HEK293 (cell line): Measurements from ENCODE around the gene KCNRG.
A peak's percentile ranks its signal among the peaks of the same experiment; 100 is the strongest.

Source experiments
- CTCF ChIA-PET: fragments of 350-600 bp; formaldehyde crosslinking; extraction: SDS; loops from one replicate; lab custom pipeline; 2021; ENCODE audit warnings: antibody characterized with exemption; lab: Yijun Ruan, JAX
- POLR2A ChIA-PET: fragments of 300-600 bp; formaldehyde crosslinking; extraction: SDS; loops from one replicate; lab custom pipeline; 2020; ENCODE audit warnings: antibody characterized with exemption, inconsistent platforms; lab: Yijun Ruan, JAX
- H3K27ac ChIP-seq: fragments of 200-500 bp; sonication (Bioruptor generic); 2 replicates; pipeline ENCODE4 v1.5.1; 2014; ENCODE audit warnings: low read depth, low read length, control low read depth, inconsistent platforms; ENCODE audit errors: extremely low read depth
- H3K36me3 ChIP-seq, 2 experiments: fragments of 200-500 bp in 1 of 2; sonication (Bioruptor generic) in 1 of 2; 1 replicate in 1 of 2; 2 replicates in 1 of 2; pipeline ENCODE4 v1.5.1; 2014 to 2017; ENCODE audit warnings: inconsistent platforms in 2 of 2, low read length in 2 of 2; ENCODE audit not compliant: control insufficient read depth in 2 of 2, insufficient read depth in 1 of 2
- H3K4me1 ChIP-seq: fragments of 200-500 bp; sonication (Bioruptor generic); 2 replicates; pipeline ENCODE4 v1.5.1; 2014; ENCODE audit warnings: mild to moderate bottlenecking, low read length, inconsistent platforms; ENCODE audit not compliant: control insufficient read depth, insufficient read depth
- H3K4me3 ChIP-seq: 2 replicates; pipeline ENCODE4 v1.5.1; 2011; ENCODE audit warnings: low read depth, mild to moderate bottlenecking, control low read depth, low read length, moderate library complexity
- H3K9me3 ChIP-seq: fragments of 200-500 bp; sonication (Bioruptor generic); 2 replicates; pipeline ENCODE4 v1.5.1; 2014; ENCODE audit warnings: low read depth, low read length, inconsistent platforms; ENCODE audit not compliant: control insufficient read depth, insufficient read depth
- GLI2 ChIP-seq: fragments of 450-650 bp; formaldehyde crosslinking; IDR thresholded peaks from 2 replicates; pipeline ENCODE4; 2017; ENCODE audit warnings: missing biosample characterization, missing genetic modification characterization, low read depth, borderline replicate concordance
- HOXA7 ChIP-seq: sonication (generic); formaldehyde crosslinking; IDR thresholded peaks from 2 replicates; pipeline ENCODE4 v1.8.1; 2022; ENCODE audit warnings: missing genetic modification reagents, borderline replicate concordance
- MZF1 ChIP-seq: fragments of 450-650 bp; formaldehyde crosslinking; IDR thresholded peaks from 2 replicates; pipeline ENCODE4 v1.5.1; 2017; ENCODE audit warnings: missing biosample characterization, missing genetic modification characterization, borderline replicate concordance
- REPIN1 ChIP-seq: fragments of 450-650 bp; formaldehyde crosslinking; IDR thresholded peaks from 2 replicates; pipeline ENCODE4 v1.5.1; 2017; ENCODE audit warnings: missing biosample characterization, missing genetic modification characterization, low read depth
- SETDB1 ChIP-seq: IDR thresholded peaks from one replicate; pipeline ENCODE4 v1.6.1; 2017; ENCODE audit warnings: mild to moderate bottlenecking, low read length, moderate library complexity, mixed read lengths; ENCODE audit not compliant: insufficient read length
- SP2 ChIP-seq: fragments of 450-650 bp; formaldehyde crosslinking; IDR thresholded peaks from 2 replicates; pipeline ENCODE4 v1.5.1; 2016; ENCODE audit warnings: missing biosample characterization, missing genetic modification characterization
- SP7 ChIP-seq: fragments of 450-650 bp; formaldehyde crosslinking; IDR thresholded peaks from 2 replicates; pipeline ENCODE4 v1.5.1; 2016; ENCODE audit warnings: missing biosample characterization, missing genetic modification characterization
- TCF7L2 ChIP-seq: IDR thresholded peaks from 2 replicates; pipeline ENCODE4 v1.6.1; 2011; ENCODE audit warnings: low read depth, mild to moderate bottlenecking, inconsistent platforms, low read length, moderate library complexity, borderline replicate concordance
- ZBTB21 ChIP-seq: fragments of 450-650 bp; formaldehyde crosslinking; IDR thresholded peaks from 2 replicates; pipeline ENCODE4 v1.5.1; 2017; ENCODE audit warnings: missing biosample characterization, missing genetic modification characterization
- ZBTB7A ChIP-seq: fragments of 450-650 bp; formaldehyde crosslinking; IDR thresholded peaks from 2 replicates; pipeline ENCODE4 v1.5.1; 2016; ENCODE audit warnings: low read depth, missing biosample characterization, missing genetic modification characterization
- ZFP3 ChIP-seq: fragments of 450-650 bp; formaldehyde crosslinking; IDR thresholded peaks from 2 replicates; pipeline ENCODE4 v1.5.1; 2016; ENCODE audit warnings: low read depth, missing biosample characterization, missing genetic modification characterization
- ZFP37 ChIP-seq: fragments of 450-650 bp; formaldehyde crosslinking; IDR thresholded peaks from 2 replicates; pipeline ENCODE4 v1.5.1; 2016; ENCODE audit warnings: missing biosample characterization, missing genetic modification characterization
- ZIC2 ChIP-seq: fragments of 450-650 bp; formaldehyde crosslinking; IDR thresholded peaks from 2 replicates; pipeline ENCODE4 v1.5.1; 2016; ENCODE audit warnings: missing biosample characterization, missing genetic modification characterization
- ZNF112 ChIP-seq: fragments of 450-650 bp; formaldehyde crosslinking; IDR thresholded peaks from 2 replicates; pipeline ENCODE4 v1.5.0; 2017; ENCODE audit warnings: missing biosample characterization, missing genetic modification characterization
- ZNF138 ChIP-seq: fragments of 450-650 bp; formaldehyde crosslinking; IDR thresholded peaks from 2 replicates; pipeline ENCODE4 v1.5.1; 2016; ENCODE audit warnings: missing biosample characterization, missing genetic modification characterization, borderline replicate concordance
- ZNF2 ChIP-seq: fragments of 450-650 bp; formaldehyde crosslinking; IDR thresholded peaks from 2 replicates; pipeline ENCODE4 v1.5.1; 2016; ENCODE audit warnings: missing biosample characterization, missing genetic modification characterization
- ZNF211 ChIP-seq: fragments of 450-650 bp; formaldehyde crosslinking; IDR thresholded peaks from 2 replicates; pipeline ENCODE4 v1.5.1; 2016; ENCODE audit warnings: low read depth, missing biosample characterization, missing genetic modification characterization
- ZNF24 ChIP-seq: fragments of 450-650 bp; formaldehyde crosslinking; IDR thresholded peaks from 2 replicates; pipeline ENCODE4 v1.5.1; 2016; ENCODE audit warnings: missing biosample characterization, missing genetic modification characterization
- ZNF292 ChIP-seq: fragments of 450-650 bp; formaldehyde crosslinking; IDR thresholded peaks from 2 replicates; pipeline ENCODE4 v1.5.1; 2016; ENCODE audit warnings: low read depth, missing biosample characterization, missing genetic modification characterization, borderline replicate concordance
- ZNF341 ChIP-seq: fragments of 450-650 bp; formaldehyde crosslinking; IDR thresholded peaks from 2 replicates; pipeline ENCODE4; 2016; ENCODE audit warnings: low read depth, missing biosample characterization, missing genetic modification characterization
- ZNF354C ChIP-seq: fragments of 450-650 bp; formaldehyde crosslinking; IDR thresholded peaks from 2 replicates; pipeline ENCODE4 v1.5.1; 2016; ENCODE audit warnings: missing biosample characterization, missing genetic modification characterization, low read depth, borderline replicate concordance
- ZNF394 ChIP-seq: fragments of 450-650 bp; formaldehyde crosslinking; IDR thresholded peaks from 2 replicates; pipeline ENCODE4 v1.5.1; 2016; ENCODE audit warnings: missing biosample characterization, missing genetic modification characterization, mild to moderate bottlenecking, moderate library complexity, borderline replicate concordance
- ZNF404 ChIP-seq: fragments of 450-650 bp; formaldehyde crosslinking; IDR thresholded peaks from 2 replicates; pipeline ENCODE4 v1.5.1; 2017; ENCODE audit warnings: missing biosample characterization, missing genetic modification characterization
- ZNF501 ChIP-seq: fragments of 450-650 bp; formaldehyde crosslinking; IDR thresholded peaks from 2 replicates; pipeline ENCODE4 v1.5.1; 2016; ENCODE audit warnings: missing biosample characterization, missing genetic modification characterization
- ZNF514 ChIP-seq: fragments of 450-650 bp; formaldehyde crosslinking; IDR thresholded peaks from 2 replicates; pipeline ENCODE4 v1.5.1; 2016; ENCODE audit warnings: missing biosample characterization, missing genetic modification characterization
- ZNF544 ChIP-seq: fragments of 450-650 bp; formaldehyde crosslinking; IDR thresholded peaks from 2 replicates; pipeline ENCODE4 v1.5.0; 2017; ENCODE audit warnings: missing biosample characterization, missing genetic modification characterization
- ZNF549 ChIP-seq: fragments of 450-650 bp; IDR thresholded peaks from 2 replicates; pipeline ENCODE4 v1.5.1; 2018; ENCODE audit warnings: missing biosample characterization, missing genetic modification characterization, mild to moderate bottlenecking, inconsistent platforms, moderate library complexity
- ZNF558 ChIP-seq: fragments of 450-650 bp; formaldehyde crosslinking; IDR thresholded peaks from 2 replicates; pipeline ENCODE4 v1.5.1; 2016; ENCODE audit warnings: missing biosample characterization, missing genetic modification characterization
- ZNF621 ChIP-seq: fragments of 450-650 bp; formaldehyde crosslinking; IDR thresholded peaks from 2 replicates; pipeline ENCODE4 v1.5.1; 2017; ENCODE audit warnings: missing biosample characterization, missing genetic modification characterization
- ZNF654 ChIP-seq: fragments of 450-650 bp; formaldehyde crosslinking; IDR thresholded peaks from 2 replicates; pipeline ENCODE4 v1.5.1; 2016; ENCODE audit warnings: low read depth, missing biosample characterization, missing genetic modification characterization
- ZNF76 ChIP-seq: fragments of 450-650 bp; formaldehyde crosslinking; IDR thresholded peaks from 2 replicates; pipeline ENCODE4; 2016; ENCODE audit warnings: low read depth, missing biosample characterization, missing genetic modification characterization, borderline replicate concordance
- ZNF776 ChIP-seq: fragments of 450-650 bp; formaldehyde crosslinking; IDR thresholded peaks from 2 replicates; pipeline ENCODE4 v1.5.0; 2017; ENCODE audit warnings: missing biosample characterization, missing genetic modification characterization, borderline replicate concordance
- ZXDB ChIP-seq: fragments of 450-650 bp; formaldehyde crosslinking; IDR thresholded peaks from 2 replicates; pipeline ENCODE4 v1.5.1; 2016; ENCODE audit warnings: missing biosample characterization, missing genetic modification characterization
- TF ChIP-seq, protein P1 (sequence below): fragments of 450-650 bp; formaldehyde crosslinking; IDR thresholded peaks from 2 replicates; pipeline ENCODE4 v1.5.1; 2016; ENCODE audit warnings: missing biosample characterization, missing genetic modification characterization
- TF ChIP-seq, protein P2 (sequence below): fragments of 450-650 bp; formaldehyde crosslinking; IDR thresholded peaks from 2 replicates; pipeline ENCODE4 v1.5.1; 2016; ENCODE audit warnings: missing biosample characterization, missing genetic modification characterization
- TF ChIP-seq, protein P3 (sequence below): fragments of 450-650 bp; formaldehyde crosslinking; IDR thresholded peaks from 2 replicates; pipeline ENCODE4 v1.5.1; 2017; ENCODE audit warnings: missing biosample characterization, missing genetic modification characterization

The KCNRG gene

DNA sequence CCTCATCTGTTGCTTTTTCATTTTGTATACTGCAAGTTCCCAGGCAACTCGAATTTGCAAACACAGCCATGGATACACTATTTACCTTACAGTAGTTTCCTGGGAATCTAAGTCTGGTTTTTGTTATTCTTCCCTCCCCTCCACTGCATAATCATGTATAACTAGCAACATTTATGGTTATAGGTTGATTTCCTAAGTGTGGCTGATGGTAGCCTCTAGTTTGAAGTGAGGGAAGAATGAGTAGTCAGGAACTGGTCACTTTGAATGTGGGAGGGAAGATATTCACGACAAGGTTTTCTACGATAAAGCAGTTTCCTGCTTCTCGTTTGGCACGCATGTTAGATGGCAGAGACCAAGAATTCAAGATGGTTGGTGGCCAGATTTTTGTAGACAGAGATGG is at the start of gene KCNRG (continued):
- TF ChIP-seq ZNF514 (no peak), ZIC2 (no peak)

DNA sequence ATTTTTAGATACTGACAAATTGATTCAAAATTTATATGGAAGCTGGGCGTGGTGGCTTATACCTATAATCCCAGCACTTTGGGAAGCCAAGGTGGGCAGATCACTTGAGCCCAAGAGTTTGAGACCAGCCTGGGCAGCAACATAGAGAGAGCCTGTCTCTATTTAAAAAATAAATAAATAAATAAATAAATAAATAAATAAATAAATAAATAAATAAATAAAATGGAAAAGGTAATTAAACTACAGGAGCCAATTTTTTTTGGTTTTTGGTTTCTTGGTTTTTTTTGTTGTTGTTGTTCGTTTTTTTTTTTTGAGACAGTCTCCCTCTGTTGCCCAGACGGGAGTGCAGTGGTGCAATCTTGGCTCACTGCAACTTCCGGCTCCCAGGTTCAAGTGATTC is 47.8 kb upstream of the KCNRG start:
- CTCF ChIA-PET: interaction anchor here (1.2 kb wide), 1 partner anchor 9 kb away, joined by 8 read pairs; no protein-coding TSS in a partner anchor
- Histone ChIP-seq H3K9me3 (no peaks in the 10 kb centered on the region), H3K4me1 (no peaks in the 10 kb centered on the region), H3K4me3 (no peak overlapping the region), H3K36me3 (no peaks in the 10 kb centered on the region), H3K27ac (no peak overlapping the region)
- POLR2A ChIA-PET: no interaction called here
- TF ChIP-seq ZBTB7A (tag by site-specific recombination) (no peak), TCF7L2 (no peak), SETDB1 (no peak), ZNF138 (tag by site-specific recombination) (no peak), GLI2 (tag by site-specific recombination) (peak; percentile 28; the same call in 1 of the 2 replicates), ZNF76 (no peak), ZNF211 (no peak), REPIN1 (tag by site-specific recombination) (no peak), ZNF292 (tag by site-specific recombination) (0 out of 2 replicates have a peak, but pooled peaks have one; percentile 25), ZFP37 (peak; percentile 56; the same call in 1 of the 2 replicates), ZNF24 (tag by site-specific recombination) (no peak), ZNF341 (peak; percentile 25; the same call in 1 of the 2 replicates), ZNF621 (no peak), SP2 (tag by site-specific recombination) (no peak), SP7 (tag by site-specific recombination) (no peak), ZNF776 (tag by site-specific recombination) (no peak), ZNF501 (0 out of 2 replicates have a peak, but pooled peaks have one; percentile 46), ZNF549 (tag by site-specific recombination) (no peak), ZNF354C (tag by site-specific recombination) (no peak), ZBTB21 (tag by site-specific recombination) (peak; percentile 49), ZNF654 (tag by site-specific recombination) (peak; percentile 32), ZNF112 (no peak), ZXDB (tag by site-specific recombination) (peak; percentile 51; the same call in 1 of the 2 replicates), ZNF404 (tag by site-specific recombination) (no peak), ZNF544 (tag by site-specific recombination) (no peak), ZNF558 (tag by site-specific recombination) (0 out of 2 replicates have a peak, but pooled peaks have one; percentile 74), MZF1 (tag by site-specific recombination) (no peak), ZFP3 (tag by site-specific recombination) (no peak), ZNF2 (tag by site-specific recombination) (no peak), HOXA7 (CRISPR knock-in tag) (no peak), ZNF394 (tag by site-specific recombination) (peak; percentile 96)
- TF ChIP-seq, protein P1, sequence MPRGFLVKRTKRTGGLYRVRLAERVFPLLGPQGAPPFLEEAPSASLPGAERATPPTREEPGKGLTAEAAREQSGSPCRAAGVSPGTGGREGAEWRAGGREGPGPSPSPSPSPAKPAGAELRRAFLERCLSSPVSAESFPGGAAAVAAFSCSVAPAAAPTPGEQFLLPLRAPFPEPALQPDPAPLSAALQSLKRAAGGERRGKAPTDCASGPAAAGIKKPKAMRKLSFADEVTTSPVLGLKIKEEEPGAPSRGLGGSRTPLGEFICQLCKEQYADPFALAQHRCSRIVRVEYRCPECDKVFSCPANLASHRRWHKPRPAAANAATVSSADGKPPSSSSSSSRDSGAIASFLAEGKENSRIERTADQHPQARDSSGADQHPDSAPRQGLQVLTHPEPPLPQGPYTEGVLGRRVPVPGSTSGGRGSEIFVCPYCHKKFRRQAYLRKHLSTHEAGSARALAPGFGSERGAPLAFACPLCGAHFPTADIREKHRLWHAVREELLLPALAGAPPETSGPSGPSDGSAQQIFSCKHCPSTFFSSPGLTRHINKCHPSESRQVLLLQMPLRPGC (tag by site-specific recombination): no peak
- TF ChIP-seq, protein P2, sequence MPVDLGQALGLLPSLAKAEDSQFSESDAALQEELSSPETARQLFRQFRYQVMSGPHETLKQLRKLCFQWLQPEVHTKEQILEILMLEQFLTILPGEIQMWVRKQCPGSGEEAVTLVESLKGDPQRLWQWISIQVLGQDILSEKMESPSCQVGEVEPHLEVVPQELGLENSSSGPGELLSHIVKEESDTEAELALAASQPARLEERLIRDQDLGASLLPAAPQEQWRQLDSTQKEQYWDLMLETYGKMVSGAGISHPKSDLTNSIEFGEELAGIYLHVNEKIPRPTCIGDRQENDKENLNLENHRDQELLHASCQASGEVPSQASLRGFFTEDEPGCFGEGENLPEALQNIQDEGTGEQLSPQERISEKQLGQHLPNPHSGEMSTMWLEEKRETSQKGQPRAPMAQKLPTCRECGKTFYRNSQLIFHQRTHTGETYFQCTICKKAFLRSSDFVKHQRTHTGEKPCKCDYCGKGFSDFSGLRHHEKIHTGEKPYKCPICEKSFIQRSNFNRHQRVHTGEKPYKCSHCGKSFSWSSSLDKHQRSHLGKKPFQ (tag by site-specific recombination): no peak
- TF ChIP-seq, protein P3, sequence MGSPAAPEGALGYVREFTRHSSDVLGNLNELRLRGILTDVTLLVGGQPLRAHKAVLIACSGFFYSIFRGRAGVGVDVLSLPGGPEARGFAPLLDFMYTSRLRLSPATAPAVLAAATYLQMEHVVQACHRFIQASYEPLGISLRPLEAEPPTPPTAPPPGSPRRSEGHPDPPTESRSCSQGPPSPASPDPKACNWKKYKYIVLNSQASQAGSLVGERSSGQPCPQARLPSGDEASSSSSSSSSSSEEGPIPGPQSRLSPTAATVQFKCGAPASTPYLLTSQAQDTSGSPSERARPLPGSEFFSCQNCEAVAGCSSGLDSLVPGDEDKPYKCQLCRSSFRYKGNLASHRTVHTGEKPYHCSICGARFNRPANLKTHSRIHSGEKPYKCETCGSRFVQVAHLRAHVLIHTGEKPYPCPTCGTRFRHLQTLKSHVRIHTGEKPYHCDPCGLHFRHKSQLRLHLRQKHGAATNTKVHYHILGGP (tag by site-specific recombination): no peak
